H7 (cell line): ENCODE data around the gene KIRREL2. TPM values are rescaled to one million over a fixed set of nuclear protein-coding genes. Genes with fewer than 3 reads are reported as not detected.
"Not testable (repeated sequence)": the region's sequence is repeated elsewhere in the genome, so short reads cannot be mapped to it uniquely, and the experiment has no call there.

ENCODE experiments used
- DNase-seq: peaks from one replicate; pipeline ENCODE4 v3.0.0; 2012
- H3K27me3 ChIP-seq: 2 replicates; pipeline ENCODE4 v1.6.0; 2011; ENCODE audit warnings: mild to moderate bottlenecking, low read length; ENCODE audit not compliant: control insufficient read depth, insufficient read depth
- H3K36me3 ChIP-seq: replicated peaks from 2 replicates; pipeline ENCODE4 v1.5.1; 2011; ENCODE audit warnings: low read length; ENCODE audit not compliant: control insufficient read depth, insufficient read depth
- H3K4me3 ChIP-seq: 2 replicates; pipeline ENCODE4 v1.5.1; 2011; ENCODE audit warnings: low read depth, mild to moderate bottlenecking, control low read depth, low read length, moderate library complexity; ENCODE audit not compliant: insufficient read depth
- total RNA-seq: library from RNA; depleted of rRNA; stranded (reverse); fragments of >200 nt; shearing (Covaris generic); gene quantifications from 2 replicates; pipeline ENCODE4 v1.2.3, GENCODE V29; 2014

KIRREL2 gene
- total RNA-seq, 1 experiment from 2014 or later: 0.55 TPM

DNA sequence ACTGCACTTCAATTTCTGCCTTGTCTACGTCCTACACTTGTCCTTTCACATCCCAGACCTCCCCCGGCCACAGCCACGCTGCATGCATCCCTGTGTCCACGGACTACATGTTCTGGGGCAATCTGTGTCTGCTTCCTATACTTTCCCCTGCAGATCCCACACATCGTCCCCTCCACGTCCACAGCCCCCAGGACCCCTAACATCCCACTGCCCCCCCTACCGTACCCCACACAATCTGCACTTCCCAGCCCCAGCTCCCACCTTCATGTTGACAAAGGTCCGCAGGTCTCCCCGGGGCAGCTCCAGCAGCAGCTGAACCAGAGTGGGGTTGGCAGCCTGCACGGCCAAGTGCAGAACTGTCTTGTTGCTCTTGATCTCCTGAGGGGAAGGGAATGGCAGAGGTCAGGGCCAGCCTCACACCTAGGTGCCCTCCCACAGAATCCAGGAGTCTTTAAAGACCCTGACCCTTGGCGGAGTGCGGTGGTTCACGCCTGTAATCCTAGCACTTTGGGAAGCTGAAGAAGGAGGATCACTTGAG, 33.5 kb downstream of the KIRREL2 start:
- DNase-seq: no peak
- Histone ChIP-seq H3K27me3 (no peaks in the 10 kb centered on the region), H3K36me3 (peaks cover 17% of the 10 kb centered on the region), H3K4me3 (no peak overlapping the region)

GRCh38 chr19:35891819-35892218, 35.1 kb downstream of the KIRREL2 start:
- not testable (repeated sequence) for H3K4me3 ChIP-seq, DNase-seq, H3K27me3 ChIP-seq
- H3K36me3 ChIP-seq: peaks cover 23% of the 10 kb centered on the region

GRCh38 chr19:35894342-35894741, 37.6 kb downstream of the KIRREL2 start:
- peaks cover 23% of the 10 kb centered on the region for H3K36me3 ChIP-seq
- H3K27me3 ChIP-seq: no peaks in the 10 kb centered on the region
- DNase-seq: no peak
- H3K4me3 ChIP-seq: no peak overlapping the region

GRCh38 chr19:35895911-35896642, 39.4 kb downstream of the KIRREL2 start:
- Histone ChIP-seq H3K36me3 (peaks cover 18% of the 10 kb centered on the region), H3K4me3 (no peak overlapping the region), H3K27me3 (no peaks in the 10 kb centered on the region)
- peak; percentile 30 for DNase-seq

GRCh38 chr19:35896643-35897040, 39.9 kb downstream of the KIRREL2 start:
- Histone ChIP-seq H3K36me3 (peaks cover 18% of the 10 kb centered on the region), H3K4me3 (no peak overlapping the region), H3K27me3 (no peaks in the 10 kb centered on the region)
- peak; percentile 15 for DNase-seq

DNA sequence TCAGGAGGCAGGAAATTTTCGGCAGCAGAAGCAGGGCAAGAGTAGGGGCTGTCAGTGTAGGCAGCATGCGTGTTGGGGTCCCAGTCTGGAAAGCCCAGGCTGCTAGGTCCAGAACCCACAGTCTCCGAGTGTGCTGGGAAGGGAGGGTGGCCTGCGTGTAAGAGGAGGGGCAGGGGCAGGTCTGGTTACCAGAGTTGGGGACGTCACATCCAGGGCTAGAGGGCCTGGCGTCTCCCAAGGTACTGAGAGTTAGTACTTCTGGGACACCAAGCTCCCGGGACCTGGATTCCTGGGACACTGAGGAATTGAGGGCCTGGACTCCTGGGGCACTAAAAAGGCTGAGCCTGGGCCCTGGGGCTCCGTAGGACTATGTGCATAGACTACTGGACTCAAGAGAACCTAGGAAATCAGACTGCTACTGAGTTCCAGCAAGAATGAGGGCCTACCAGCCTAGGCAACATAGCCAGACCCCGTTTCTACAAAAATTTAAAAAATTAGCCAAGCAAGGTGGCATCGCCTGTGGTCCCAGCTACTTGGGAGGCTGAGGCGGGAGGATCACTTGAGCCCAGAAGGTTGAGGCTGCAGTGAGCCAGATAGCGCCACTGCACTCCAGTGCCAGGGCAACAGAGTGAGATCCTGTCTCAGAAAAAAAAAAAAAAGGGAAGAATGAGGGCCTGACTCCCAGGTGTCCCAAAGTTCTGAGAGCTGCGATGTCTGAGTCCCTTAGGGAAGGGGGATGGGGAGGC, 41.2 kb downstream of the KIRREL2 start:
- Histone ChIP-seq H3K27me3 (peaks cover 4% of the 10 kb centered on the region; the same call in 1 of the 2 replicates), H3K36me3 (peaks cover 18% of the 10 kb centered on the region), H3K4me3 (no peak overlapping the region)
- DNase-seq: no peak

- DNase-seq: peak; percentile 72
- H3K36me3 ChIP-seq: peaks cover 18% of the 10 kb centered on the region
- peaks cover 4% of the 10 kb centered on the region; the same call in 1 of the 2 replicates for H3K27me3 ChIP-seq
- peak overlapping the region; percentile 85 for H3K4me3 ChIP-seq
Observed at GRCh38 chr19:35898499-35898809, 41.7 kb downstream of the KIRREL2 start.

GRCh38 chr19:35899547-35900214, 43.0 kb downstream of the KIRREL2 start:
- H3K27me3 ChIP-seq: peaks cover 4% of the 10 kb centered on the region; the same call in 1 of the 2 replicates
- peak overlapping the region; percentile 85 for H3K4me3 ChIP-seq
- peak; percentile 93 for DNase-seq
- peaks cover 13% of the 10 kb centered on the region for H3K36me3 ChIP-seq

DNA sequence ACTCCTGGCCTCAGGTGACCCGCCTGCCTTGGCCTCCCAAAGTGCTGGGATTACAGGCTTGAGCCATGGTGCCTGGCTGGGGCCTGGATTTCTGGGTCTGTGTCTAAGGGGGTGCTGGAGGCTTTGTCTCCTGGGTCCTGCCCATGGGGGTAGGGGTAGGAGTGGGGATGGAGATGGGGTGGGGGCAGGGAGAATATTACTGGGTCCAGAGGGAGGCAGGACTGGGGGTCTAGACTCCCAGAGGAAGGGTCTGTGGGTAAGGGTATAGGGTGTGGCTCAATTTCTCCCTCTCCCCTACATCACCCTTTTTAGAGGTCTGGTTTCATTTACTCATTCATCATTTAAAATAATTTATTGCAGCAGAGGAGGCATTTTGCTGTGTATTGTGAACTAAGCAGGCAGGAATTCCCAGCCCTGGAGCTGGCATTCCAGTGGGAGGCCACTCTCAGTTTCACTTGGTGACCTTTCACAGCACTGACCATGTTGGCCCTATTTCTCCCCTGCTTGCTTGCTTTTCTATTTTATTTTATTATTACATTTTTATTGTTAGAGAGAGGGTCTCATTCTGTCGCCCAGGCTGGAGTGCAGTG, 44.4 kb downstream of the KIRREL2 start:
- Histone ChIP-seq H3K27me3 (peaks cover 4% of the 10 kb centered on the region; the same call in 1 of the 2 replicates), H3K36me3 (peaks cover 9% of the 10 kb centered on the region), H3K4me3 (no peak overlapping the region; the same call in 1 of the 2 replicates)
- peak; percentile 40 for DNase-seq

DNA sequence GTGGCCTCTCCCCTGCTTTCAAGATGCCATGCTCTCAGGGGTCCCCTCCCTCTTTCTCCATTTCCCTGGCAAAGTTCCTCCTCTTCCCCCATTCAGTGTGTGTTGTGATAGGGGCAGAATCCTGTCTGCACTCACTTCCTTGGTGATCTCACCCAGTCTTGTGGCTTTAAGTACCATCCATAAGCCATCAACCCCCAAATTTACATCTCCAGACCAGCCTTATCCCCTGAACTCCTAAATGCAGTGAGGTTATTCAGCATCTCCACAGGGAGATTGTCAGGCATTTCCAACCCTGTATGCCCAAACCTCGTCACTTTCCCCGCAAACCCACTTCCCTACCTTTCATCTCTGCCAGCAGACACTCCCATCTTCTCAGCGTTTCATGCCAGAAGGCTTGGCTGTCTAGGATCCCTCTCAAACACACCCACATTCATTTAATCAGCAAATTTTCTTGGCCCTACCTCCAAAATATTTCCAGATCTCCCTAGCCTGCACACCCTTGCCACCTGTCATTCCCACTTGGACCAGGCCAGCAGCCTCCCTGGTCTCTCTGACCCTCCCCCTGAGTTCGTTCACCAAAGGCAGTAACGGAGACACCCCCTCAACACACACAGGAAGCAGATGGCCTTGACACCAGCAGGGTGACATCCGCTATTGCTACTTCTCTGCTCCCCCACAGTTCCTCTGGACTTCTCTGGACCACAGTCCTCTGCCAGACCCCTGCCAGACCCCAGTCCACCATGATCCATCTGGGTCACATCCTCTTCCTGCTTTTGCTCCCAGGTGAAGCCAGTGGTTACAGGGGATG, 45.3 kb downstream of the KIRREL2 start, which contains the start of gene HCST:
HCST (plus strand) TSS at position 676 of the 808 bp plus-strand sequence; CDS start at position 741, 65 bp downstream.
- DNase-seq: no peak
- Histone ChIP-seq H3K4me3 (peak within 1 kb of the TSS; percentile 47), H3K27me3 (peaks cover 4% of the 10 kb centered on the region; the same call in 1 of the 2 replicates), H3K36me3 (peaks cover 4% of the 10 kb centered on the region)

- DNase-seq: no peak
- H3K27me3 ChIP-seq: peaks cover 4% of the 10 kb centered on the region; the same call in 1 of the 2 replicates
- H3K36me3 ChIP-seq: peaks cover 2% of the 10 kb centered on the region
- peak overlapping the region; percentile 47 for H3K4me3 ChIP-seq
Observed at GRCh38 chr19:35902870-35903475, 46.3 kb downstream of the KIRREL2 start.

- Histone ChIP-seq H3K27me3 (peaks cover 4% of the 10 kb centered on the region; the same call in 1 of the 2 replicates), H3K36me3 (no peaks in the 10 kb centered on the region), H3K4me3 (peak overlapping the region; percentile 47)
- DNase-seq: peak; percentile 89
Observed at GRCh38 chr19:35903550-35904179, 47.0 kb downstream of the KIRREL2 start.
